ENCODE results near the gene GAS2L1.

DNA sequence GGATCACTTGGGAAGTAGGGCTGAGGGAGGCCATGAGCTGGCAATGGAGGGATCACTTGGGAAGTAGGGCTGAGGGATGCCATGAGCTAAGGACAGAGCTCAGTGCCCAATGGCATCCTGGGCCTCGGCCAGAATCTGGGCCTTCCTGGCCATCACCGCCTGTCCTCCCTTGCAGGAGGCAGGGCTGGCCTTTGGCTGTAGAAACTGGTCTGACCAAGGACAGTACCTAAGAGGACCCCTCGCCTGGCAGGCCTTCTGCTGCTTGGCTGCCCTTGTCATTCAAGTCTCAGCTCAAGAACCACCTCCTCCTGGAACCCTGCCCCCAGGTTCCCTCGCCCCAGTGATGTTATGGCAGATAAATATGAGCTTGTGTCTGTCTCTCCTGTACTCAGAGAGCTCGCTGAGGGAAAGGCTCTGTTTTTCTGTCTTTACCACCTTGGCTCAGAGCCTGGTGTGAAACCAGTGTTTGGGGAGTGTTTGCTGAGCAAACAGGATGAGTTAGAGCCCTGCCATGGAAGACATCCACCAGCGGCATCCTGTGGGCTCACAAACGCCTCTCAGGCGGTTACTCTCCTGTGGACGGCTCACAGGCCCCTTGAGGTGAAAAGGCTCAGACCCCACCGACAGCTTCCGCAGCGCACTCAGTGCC lies 28.4 kb downstream of the GAS2L1 start:
- no peak for TF ChIP-seq EP300 (IDR thresholded peaks at IDR 0.05)
- TF ChIP-seq, protein P1, sequence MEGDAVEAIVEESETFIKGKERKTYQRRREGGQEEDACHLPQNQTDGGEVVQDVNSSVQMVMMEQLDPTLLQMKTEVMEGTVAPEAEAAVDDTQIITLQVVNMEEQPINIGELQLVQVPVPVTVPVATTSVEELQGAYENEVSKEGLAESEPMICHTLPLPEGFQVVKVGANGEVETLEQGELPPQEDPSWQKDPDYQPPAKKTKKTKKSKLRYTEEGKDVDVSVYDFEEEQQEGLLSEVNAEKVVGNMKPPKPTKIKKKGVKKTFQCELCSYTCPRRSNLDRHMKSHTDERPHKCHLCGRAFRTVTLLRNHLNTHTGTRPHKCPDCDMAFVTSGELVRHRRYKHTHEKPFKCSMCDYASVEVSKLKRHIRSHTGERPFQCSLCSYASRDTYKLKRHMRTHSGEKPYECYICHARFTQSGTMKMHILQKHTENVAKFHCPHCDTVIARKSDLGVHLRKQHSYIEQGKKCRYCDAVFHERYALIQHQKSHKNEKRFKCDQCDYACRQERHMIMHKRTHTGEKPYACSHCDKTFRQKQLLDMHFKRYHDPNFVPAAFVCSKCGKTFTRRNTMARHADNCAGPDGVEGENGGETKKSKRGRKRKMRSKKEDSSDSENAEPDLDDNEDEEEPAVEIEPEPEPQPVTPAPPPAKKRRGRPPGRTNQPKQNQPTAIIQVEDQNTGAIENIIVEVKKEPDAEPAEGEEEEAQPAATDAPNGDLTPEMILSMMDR (IDR thresholded peaks at IDR 0.05): no peak

Measured in stomach (tissue), 4 donors.